NCI-H1417 treated with DMSO at 0.1 percent for 48 hours (cell line): ENCODE measurements around the gene SUSD6.
A peak's percentile ranks its signal among the peaks of the same experiment; 100 is the strongest.
"Not testable (repeated sequence)": the region's sequence is repeated elsewhere in the genome, so short reads cannot be mapped to it uniquely, and the experiment has no call there.

Source experiments
- DNase-seq: peaks from one replicate; lab custom pipeline; 2025; lab: John Stamatoyannopoulos, UW

SUSD6 gene

GRCh38 chr14:69713209-69713781 lies 101.9 kb downstream of the SUSD6 start:
- peak; percentile 79 for DNase-seq

GRCh38 chr14:69713993-69714679 lies 102.7 kb downstream of the SUSD6 start:
- peak; percentile 52 for DNase-seq

- DNase-seq = peak; percentile 13
Observed at GRCh38 chr14:69715725-69716477, 104.5 kb downstream of the SUSD6 start.

- no peak for DNase-seq
Observed at GRCh38 chr14:69716478-69717187, 105.2 kb downstream of the SUSD6 start.

GRCh38 chr14:69718614-69719013 lies 107.2 kb downstream of the SUSD6 start:
- not testable (repeated sequence) for DNase-seq

- DNase-seq = no peak
Observed at GRCh38 chr14:69719501-69719951, 108.1 kb downstream of the SUSD6 start.

- DNase-seq = no peak
Observed at GRCh38 chr14:69720912-69721311, 109.5 kb downstream of the SUSD6 start.

GRCh38 chr14:69726761-69727511 lies 115.5 kb downstream of the SUSD6 start:
- DNase-seq = peak; percentile 52

GRCh38 chr14:69727860-69728259 lies 116.5 kb downstream of the SUSD6 start:
- no peak for DNase-seq

GRCh38 chr14:69731919-69732598 lies 120.7 kb downstream of the SUSD6 start:
- not testable (repeated sequence) for DNase-seq

- not testable (repeated sequence) for DNase-seq
Observed at GRCh38 chr14:69736405-69736804, 125.0 kb downstream of the SUSD6 start.

GRCh38 chr14:69741055-69741454 lies 129.7 kb downstream of the SUSD6 start:
- no peak for DNase-seq

GRCh38 chr14:69749956-69750355 lies 138.6 kb downstream of the SUSD6 start:
- DNase-seq = no peak

- no peak for DNase-seq
Observed at GRCh38 chr14:69750495-69750894, 139.1 kb downstream of the SUSD6 start.

GRCh38 chr14:69752773-69753172 lies 141.4 kb downstream of the SUSD6 start:
- no peak for DNase-seq

- no peak for DNase-seq
Observed at GRCh38 chr14:69753860-69754259, 142.5 kb downstream of the SUSD6 start.

- no peak for DNase-seq
Observed at GRCh38 chr14:69754487-69754886, 143.1 kb downstream of the SUSD6 start.

GRCh38 chr14:69755296-69755695 lies 143.9 kb downstream of the SUSD6 start:
- DNase-seq = no peak

GRCh38 chr14:69755784-69756183 lies 144.4 kb downstream of the SUSD6 start:
- no peak for DNase-seq

- DNase-seq = no peak
Observed at GRCh38 chr14:69756298-69756697, 144.9 kb downstream of the SUSD6 start.

- no peak for DNase-seq
Observed at GRCh38 chr14:69760810-69761209, 149.4 kb downstream of the SUSD6 start.
